GM12801 (cell line): ENCODE data around the gene CYP4F22.

Source experiments
- CTCF ChIP-seq: IDR thresholded peaks from one replicate; pipeline ENCODE4 v1.5.1; 2011; ENCODE audit warnings: control low read depth; ENCODE audit not compliant: insufficient read length; ENCODE audit errors: extremely low read depth

The CYP4F22 gene

GRCh38 chr19:15562145-15562544, 53.8 kb downstream of the CYP4F22 start:
- no peak for TF ChIP-seq CTCF

- no peak for TF ChIP-seq CTCF
Observed at GRCh38 chr19:15562861-15563260, 54.5 kb downstream of the CYP4F22 start.

GRCh38 chr19:15563325-15563794, 55.0 kb downstream of the CYP4F22 start:
- TF ChIP-seq CTCF, result no peak

GRCh38 chr19:15563931-15564330, 55.6 kb downstream of the CYP4F22 start:
- TF ChIP-seq CTCF, result no peak

GRCh38 chr19:15564534-15565168, 56.3 kb downstream of the CYP4F22 start:
- TF ChIP-seq CTCF, result no peak

- TF ChIP-seq CTCF, result no peak
Observed at GRCh38 chr19:15570420-15570819, 62.1 kb downstream of the CYP4F22 start.

- TF ChIP-seq CTCF, result no peak
Observed at GRCh38 chr19:15575406-15575805, 67.1 kb downstream of the CYP4F22 start.
